HG03066 (cell line): ENCODE measurements around the gene NFIB.

ENCODE experiments used
- ATAC-seq: cut with Tn5 transposase; IDR thresholded peaks from one replicate; pipeline ENCODE4 v1.9.1; 2021; ENCODE audit warnings: low read depth; ENCODE audit not compliant: unreplicated experiment

NFIB gene

GRCh38 chr9:14159440-14160216 lies 154.3 kb downstream of the NFIB start:
- ATAC-seq: no peak

DNA sequence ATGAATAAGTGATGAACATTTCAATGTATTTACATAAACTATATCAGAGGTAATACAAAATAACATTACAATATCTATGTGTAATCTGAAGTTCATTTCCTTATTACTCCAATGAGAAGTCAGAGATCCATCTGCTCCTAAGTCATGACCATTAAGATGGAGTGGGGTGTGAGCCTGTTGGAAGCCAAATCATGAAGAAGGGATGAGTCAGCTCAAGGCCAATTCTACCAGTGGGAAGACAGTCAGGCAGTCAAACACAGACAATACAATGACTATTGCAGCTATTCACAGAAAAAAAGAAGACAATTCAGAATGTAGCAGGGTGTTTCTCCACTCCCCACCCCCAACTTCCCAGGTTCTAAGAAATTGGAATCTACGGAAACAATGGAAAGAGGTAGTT lies 155.0 kb downstream of the NFIB start:
- ATAC-seq: no peak

- ATAC-seq: no peak
Observed at GRCh38 chr9:14158136-14158813, 155.7 kb downstream of the NFIB start.

- ATAC-seq: no peak
Observed at GRCh38 chr9:14157191-14157590, 156.8 kb downstream of the NFIB start.

DNA sequence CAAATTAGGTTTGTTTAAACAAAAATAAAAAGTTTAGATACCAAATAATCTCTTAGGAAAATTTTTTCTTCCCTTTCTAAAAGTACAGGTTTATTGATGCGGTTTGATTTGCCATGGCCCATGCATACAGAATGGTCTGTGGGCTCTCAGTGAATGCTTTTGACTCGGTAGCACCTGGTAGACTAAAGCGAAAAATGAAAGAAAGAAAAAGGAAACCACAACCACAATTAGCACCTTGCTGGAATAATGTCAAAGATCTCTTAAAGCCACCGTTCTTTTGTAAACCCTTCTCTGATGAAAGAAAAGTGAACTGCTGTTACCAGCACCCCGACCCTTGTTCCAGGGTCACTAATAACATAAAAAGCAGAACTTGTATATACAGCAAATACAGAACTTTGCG lies 157.9 kb downstream of the NFIB start:
- ATAC-seq: peak; percentile 95

DNA sequence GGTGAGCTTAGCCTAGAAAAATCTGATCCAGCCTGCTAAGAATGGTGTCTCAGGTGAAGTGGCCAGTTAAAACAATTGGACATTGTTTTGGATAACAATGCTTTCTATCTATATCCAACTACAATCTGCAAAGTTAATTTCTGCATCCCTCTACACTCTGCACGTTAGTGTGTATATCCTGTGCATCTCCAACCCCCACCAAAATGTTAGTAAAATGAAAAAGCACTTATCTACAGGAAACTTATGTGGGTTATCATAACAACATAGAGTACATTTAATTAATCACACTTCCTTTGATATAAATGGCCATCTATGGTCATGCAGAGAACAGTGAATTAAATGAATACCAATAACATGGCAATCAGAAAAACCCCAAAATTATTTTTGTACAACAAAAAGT lies 158.7 kb downstream of the NFIB start:
- no peak for ATAC-seq

DNA sequence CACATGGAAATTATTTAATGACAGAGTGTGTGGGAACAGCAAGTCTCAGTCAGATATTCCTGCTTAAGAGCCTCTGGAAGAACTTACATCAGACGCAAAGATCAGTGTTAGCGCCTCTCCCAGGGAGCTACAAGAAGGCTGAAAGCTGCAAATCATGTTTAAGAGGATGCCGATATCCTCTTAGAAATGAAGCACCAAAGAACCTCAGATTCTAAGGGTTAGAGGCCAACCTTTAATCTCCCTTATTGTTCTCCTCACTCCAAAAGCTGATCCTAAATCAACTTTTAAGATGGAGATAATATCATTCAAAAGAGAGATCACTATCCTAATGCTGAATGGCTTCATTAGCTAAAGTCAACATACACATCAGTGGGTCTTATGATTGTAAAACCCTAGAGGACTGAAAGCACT lies 160.6 kb downstream of the NFIB start:
- no peak for ATAC-seq

DNA sequence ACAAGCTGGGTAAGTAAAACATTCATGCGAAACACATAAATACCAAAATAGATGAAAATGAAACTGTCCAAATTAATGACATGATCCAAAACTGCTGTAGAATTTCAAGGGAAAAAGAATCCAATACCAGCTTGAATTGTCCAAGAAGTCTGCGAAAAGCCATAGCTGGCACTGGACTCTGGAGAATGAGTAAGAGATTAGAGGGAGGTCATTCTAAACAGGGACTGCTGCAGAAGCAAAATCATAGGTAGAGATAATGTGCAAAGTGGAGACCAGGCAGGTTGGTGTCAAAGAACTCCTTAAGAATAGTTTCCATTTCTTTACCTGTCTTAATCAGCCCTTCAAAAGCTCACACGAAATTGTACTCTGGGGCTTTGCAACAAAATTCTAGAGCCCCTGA lies 162.5 kb downstream of the NFIB start:
- no peak for ATAC-seq

DNA sequence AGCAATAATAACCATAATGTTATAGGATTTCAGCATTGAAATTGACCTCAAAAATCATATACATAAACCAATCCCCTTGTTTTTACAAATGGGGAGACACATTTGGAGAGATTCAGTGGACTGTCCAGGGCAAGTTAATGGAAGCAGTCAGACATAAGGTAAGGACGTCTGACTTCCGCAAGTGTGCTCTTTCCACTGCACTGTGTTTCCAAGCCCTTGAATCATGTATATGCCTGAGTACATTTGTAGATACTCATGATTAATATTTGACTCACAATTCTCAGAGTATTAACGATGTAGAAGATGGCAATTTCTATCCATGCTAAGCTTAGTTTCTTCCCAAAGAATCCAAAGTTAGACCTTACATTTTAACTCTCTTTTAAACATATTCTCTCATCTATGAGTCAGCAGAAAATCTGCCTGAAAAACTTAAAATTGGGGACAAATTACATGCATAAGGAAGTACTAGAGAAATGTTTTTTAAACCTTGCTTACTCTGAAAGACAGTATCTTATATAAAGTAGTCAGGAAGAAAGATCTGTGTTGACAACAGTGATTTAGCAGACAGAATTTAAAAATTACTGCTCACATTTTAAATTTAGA lies 165.3 kb downstream of the NFIB start:
- ATAC-seq: no peak

- ATAC-seq: no peak
Observed at GRCh38 chr9:14147738-14148137, 166.2 kb downstream of the NFIB start.

DNA sequence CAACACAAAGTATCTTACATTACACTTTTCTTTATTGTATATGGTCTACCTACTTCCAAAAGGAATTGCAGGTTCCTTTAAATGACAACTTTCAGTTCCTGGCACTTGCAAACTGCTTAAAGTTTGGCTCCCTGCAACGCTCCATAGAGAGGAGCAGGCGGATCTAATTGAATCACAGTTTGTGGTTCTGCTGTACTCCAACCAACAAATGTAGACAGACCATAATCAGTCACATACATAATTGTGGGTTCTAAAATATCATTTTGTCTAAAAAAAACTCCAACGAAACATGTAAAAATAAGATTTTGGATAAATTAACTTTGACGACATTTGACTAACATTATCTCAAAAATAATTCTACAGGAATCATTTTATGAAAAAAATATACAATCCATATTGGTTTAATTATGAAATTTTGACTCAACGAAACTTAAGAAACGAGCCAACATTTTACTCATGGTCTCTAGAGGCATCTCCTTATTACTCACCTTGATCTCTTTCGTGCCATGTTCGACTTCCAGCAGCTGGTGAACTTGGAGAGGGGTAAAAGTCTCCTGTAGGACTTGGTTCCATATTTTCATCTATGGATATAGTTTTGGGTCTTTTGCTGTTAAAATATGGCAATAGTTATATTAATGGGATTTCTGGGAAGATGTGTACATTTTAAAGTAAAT lies 167.6 kb downstream of the NFIB start:
- no peak for ATAC-seq

DNA sequence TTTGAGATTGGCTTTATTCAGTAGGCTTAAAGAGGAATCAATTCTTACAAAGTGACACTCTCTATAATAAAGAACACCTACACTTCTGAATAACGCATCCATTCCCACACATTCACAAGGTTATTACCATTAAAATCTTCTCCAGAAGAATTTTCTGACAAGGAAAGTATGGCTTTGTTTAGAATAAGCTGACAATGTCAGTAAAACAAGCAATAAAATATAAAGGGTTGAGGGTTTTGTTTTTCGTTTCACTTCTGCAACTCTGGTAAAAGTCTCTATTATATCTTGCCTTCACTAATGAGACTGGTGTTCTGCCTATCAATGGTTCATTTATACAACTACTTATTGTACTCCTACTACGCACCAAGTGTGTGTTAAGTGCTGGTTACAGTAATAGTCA lies 169.7 kb downstream of the NFIB start:
- no peak for ATAC-seq

DNA sequence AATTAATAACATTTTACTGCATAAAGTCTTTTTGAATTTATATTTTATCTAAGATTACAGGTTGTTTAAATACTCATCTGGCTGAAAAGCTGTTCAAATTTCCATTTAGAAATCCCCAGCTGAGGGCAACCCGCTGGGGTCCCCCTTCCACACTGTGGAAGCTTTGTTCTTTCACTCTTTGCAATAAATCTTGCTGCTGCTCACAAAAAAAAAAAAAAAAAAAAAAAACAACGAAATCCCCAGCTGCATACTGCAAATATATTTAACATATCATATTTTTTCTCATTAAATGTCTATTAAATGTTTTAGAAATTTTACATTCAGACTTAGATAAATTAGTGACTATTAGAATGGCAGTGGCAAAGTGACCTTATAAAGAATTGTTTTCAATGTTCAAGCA lies 172.2 kb downstream of the NFIB start:
- no peak for ATAC-seq

DNA sequence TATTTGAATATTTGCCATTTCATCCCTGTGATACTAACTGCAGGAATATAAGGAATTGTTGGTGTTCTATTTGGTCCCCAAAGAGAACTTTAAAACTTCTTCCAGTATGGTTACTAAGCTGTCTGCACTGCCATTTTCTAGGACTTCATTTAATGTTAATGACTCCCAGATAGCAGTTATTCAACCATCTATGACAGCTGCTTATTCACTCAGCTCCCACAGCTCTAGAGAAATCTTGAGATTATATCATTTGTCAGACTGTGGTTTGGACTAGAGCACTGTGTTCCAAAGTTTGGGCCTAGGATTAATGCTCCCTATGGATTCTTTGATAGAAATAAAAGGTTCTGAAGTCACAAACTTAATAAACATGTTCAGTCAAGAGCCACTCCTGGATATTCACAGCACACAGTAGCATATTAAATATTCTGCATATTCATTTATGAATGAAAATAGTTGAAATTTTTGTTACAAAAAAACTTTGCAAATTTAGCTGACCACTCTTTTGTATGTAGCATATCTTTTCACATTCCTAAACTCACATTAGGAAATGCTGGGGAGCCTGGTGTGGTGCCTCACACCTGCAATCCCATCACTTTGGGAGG lies 173.7 kb downstream of the NFIB start:
- ATAC-seq: no peak

DNA sequence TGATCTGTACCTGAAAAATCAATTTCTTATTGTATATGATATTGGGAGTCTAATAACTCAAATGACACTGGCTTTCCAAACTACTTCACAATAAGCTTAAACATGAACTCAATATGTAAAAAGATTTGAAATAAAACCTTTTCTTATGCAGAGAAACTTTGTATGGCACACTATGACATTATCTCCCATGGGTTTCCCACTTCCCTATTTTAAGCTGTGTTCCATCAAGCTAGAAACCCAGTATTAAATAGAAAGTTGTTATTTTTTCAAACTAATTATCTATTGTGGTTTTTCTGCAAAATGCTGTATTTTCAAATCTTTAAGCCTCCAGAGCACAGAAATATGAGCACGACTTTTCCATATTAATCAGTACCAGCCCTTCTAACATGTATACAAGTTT lies 174.7 kb downstream of the NFIB start:
- ATAC-seq: no peak

GRCh38 chr9:14136646-14137370 lies 177.1 kb downstream of the NFIB start:
- ATAC-seq: no peak

DNA sequence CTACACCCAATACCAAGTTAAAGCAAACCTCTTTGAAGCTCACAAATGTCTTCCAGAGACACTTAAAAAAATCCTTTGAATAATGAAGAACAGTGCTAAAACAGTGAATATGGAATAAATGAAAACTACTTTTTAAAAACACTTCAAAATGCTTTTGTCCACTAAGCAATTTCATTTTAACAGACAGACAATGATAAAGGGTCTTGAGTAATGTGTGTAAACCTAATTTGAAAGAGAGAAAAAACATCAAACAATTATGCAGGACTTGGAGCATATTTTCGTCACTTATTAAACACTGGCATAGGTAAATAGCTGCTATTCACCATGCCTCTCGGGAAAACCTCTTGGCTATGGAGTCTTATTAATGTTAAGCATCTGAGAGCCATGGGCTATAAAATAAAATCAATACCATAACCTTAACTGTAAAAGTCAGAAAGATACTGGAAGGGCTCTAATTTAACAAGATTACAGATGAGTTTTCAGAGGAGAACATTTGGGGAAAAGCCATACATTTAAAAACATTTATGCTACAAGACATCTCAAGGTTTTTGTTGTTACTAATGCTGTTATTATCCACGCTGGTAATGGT lies 177.8 kb downstream of the NFIB start:
- ATAC-seq: no peak

GRCh38 chr9:14135421-14135820 lies 178.5 kb downstream of the NFIB start:
- no peak for ATAC-seq

GRCh38 chr9:14133394-14133793 lies 180.5 kb downstream of the NFIB start:
- ATAC-seq: no peak

DNA sequence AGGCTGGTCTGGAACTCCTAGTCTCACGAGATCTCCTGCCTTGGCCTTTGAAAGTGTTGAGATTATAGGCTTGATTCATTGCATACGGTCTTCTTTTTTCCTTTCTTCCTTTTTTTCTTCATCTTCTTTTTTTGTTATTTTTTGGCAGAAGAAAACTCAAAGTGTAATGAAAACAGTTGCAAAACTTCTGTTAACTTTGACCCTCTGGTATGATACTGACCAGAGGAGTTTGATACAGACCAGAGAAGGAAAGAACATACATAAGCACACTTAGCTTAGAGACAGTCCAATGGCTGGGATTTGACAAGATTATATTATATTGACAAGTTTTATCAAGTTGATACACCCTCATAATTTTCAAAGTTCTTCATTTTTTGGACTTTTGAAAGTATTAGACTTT lies 181.2 kb downstream of the NFIB start:
- ATAC-seq: no peak
